Measurements from ENCODE around the gene PLIN1.
"Not testable (repeated sequence)": the region's sequence is repeated elsewhere in the genome, so short reads cannot be mapped to it uniquely, and the experiment has no call there.

Gene PLIN1, protein sequence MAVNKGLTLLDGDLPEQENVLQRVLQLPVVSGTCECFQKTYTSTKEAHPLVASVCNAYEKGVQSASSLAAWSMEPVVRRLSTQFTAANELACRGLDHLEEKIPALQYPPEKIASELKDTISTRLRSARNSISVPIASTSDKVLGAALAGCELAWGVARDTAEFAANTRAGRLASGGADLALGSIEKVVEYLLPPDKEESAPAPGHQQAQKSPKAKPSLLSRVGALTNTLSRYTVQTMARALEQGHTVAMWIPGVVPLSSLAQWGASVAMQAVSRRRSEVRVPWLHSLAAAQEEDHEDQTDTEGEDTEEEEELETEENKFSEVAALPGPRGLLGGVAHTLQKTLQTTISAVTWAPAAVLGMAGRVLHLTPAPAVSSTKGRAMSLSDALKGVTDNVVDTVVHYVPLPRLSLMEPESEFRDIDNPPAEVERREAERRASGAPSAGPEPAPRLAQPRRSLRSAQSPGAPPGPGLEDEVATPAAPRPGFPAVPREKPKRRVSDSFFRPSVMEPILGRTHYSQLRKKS

DNA sequence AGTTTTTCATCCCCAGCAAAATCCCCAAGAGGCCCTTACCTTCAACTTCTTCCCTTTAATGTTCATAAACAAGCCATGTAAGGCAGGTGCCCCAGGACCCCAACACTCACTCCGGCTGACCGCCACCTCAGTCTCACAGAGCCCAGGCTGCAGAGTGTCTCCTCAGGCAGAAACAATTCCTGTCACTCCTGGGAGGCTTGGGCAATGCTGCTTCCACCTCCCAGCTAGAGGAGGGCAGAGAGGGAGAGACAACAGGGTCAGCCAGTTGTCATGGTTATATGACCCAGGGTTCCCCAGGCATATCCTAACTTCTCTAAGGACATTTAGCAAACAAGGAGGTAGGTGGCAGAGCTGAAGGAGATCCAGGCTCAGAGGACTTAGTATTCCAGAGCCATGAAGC lies at the start of gene PLIN1:
Gene PLIN1 (minus strand): TSS at position 156 of the 400 bp plus-strand sequence. CDS start 1,878 bp downstream, outside the sequence.
- in situ Hi-C loops (cut with MboI; ENCODE audit: low sequenced_read_pairs), result no loop called here

DNA sequence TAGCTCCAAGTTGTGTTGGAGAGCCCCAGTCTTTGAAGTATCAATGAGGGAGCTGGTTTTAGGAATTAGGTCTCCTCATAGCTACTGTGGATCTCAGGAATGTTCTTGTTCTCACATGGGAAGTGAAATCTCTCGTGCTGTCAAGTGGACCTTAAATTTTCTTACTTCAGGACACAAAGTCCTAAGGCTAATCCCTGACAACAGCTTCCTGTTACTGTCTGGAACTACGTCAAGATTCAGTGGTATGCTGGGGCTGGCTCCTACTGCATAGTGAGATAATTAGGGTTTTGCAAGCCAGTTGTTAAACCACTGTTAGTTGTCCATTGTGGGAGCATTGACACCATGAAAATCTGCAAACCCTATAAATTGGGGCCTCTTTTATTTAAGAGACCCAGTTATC lies 49.1 kb upstream of the PLIN1 start:
- in situ Hi-C loops (cut with MboI; ENCODE audit: low sequenced_read_pairs), result no loop called here

DNA sequence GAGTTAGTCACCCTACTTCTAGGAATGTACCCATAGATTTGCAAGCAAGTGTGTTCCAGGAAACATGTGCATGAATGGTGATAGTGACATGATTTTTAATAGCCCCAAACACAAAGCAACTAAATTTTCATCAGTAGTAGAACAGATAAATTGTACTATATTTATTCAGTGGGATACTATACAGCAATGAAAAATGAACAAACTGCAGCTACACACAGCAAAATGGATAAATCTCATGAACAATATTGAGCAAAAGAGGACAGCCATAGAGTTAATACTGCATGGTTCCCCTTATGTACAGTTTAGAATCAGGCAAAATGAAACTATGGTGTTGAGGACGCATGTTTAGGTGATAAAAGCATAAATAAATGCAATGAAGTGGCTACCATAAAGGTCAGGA lies 45.9 kb upstream of the PLIN1 start:
- in situ Hi-C loops (cut with MboI; ENCODE audit: low sequenced_read_pairs), result no loop called here

DNA sequence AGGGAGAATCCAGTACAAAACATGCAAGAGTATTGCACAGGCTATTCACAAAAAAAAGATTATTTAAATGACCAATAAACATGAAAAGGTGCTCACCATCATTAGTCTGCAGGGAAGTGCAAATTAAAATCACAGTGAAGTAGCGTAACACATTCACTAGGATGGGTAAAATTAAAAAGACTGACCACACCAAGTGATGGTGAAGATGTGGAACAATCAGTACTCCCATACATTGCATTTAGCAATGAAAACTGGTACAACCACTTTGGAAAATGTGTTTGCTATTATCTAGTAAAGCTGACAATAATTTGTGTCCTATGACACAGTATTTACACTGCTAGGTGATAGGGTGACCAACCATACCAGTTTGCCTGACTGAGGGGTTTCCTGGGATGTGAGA lies 45.5 kb upstream of the PLIN1 start:
- in situ Hi-C loops (cut with MboI; ENCODE audit: low sequenced_read_pairs), result no loop called here

DNA sequence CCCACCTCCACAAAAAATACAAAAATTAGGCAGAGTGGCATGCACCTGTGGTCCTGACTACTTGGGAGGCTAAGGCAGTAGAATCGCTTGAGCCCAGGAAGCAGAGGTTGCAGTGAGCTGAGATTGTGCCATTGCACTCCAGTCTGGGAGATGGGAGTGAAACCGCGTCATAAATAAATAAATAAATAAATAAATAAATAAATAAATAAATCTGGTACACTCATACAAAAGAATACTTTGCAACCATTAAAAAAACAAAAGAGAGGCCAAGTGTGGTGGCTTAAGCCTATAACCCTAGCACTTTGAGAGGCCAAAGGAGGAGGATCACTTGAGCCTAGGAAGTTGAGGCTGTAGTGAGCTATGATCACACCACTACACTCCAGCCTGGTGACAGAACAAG lies 43.9 kb upstream of the PLIN1 start:
- in situ Hi-C loops (cut with MboI; ENCODE audit: low sequenced_read_pairs), result no loop called here

DNA sequence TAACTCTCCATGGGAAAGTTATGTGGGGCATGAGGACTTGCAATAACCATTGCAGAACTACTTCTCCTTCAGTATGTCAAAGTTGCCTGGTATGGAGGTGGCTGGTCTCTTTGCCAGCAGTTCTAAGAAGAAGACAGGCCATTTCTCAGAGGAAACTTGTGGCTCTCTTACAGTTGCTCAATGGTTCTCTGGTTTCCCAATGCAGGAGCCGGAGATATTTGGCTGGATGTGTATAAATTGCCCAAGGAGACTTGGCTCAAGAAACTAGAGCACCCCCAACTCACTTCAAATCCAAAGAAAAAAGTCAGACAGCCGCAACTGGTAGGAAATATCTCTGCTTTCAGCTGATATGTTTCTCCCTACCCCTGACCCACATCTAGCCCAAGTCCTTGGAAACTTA lies 35.6 kb upstream of the PLIN1 start:
- in situ Hi-C loops (cut with MboI; ENCODE audit: low sequenced_read_pairs), result no loop called here

DNA sequence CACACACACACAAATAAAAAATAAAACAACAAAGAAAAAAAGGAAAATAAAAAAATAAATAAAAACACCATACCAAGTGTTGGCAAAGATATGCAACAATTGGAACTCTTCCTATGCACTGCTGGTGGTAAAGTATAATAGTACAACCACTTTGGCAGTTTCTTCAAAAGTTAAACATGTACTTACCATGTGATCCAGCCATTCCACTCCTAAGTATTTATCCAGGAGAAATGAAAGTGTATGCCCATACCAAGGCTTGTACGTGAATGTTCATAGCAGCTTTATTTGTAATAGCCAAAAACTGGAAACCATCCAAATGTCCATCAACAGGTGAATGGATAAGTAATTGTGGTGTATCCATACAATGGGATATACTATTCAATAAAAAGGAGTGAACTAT lies 28.4 kb upstream of the PLIN1 start:
- in situ Hi-C loops (cut with MboI; ENCODE audit: low sequenced_read_pairs), result no loop called here

DNA sequence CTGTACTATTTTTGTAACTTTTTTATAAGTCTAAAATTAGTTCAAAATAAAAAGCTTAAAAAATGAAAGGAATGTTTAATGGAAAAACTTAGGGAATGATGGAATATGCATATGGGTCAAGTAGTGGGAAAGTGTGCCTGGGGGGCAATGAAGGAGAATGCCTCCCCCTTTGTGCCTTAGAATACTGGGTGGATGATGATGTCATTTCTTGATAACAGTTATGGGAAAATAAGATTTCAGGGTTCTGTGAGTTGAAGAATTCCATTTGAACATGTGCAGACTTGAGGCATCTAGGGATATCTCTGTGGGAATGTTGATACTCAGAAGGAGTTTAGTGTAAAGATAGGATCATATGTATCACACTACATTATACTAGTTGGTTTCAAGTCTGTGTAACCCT lies 25.2 kb upstream of the PLIN1 start:
- in situ Hi-C loops (cut with MboI; ENCODE audit: low sequenced_read_pairs), result no loop called here

DNA sequence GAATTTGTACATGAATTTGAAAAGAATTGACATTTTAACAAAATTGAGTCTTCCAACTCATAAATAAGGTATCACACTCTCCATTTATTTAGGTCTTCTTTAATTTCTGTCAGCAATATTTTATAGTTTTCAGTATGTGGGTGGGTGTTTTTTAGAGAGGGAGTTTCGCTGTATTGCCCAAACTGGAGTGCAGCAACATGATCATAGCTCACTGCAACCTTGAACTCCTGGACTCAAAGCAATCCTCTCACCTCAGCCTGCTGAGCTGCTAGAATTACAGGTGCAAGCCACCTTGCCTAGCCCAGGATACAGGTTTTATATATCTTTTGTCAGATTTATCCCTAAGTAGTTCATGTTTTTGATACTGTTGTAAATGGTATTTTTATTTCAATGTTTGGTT lies 16.0 kb upstream of the PLIN1 start:
- in situ Hi-C loops (cut with MboI; ENCODE audit: low sequenced_read_pairs), result no loop called here

DNA sequence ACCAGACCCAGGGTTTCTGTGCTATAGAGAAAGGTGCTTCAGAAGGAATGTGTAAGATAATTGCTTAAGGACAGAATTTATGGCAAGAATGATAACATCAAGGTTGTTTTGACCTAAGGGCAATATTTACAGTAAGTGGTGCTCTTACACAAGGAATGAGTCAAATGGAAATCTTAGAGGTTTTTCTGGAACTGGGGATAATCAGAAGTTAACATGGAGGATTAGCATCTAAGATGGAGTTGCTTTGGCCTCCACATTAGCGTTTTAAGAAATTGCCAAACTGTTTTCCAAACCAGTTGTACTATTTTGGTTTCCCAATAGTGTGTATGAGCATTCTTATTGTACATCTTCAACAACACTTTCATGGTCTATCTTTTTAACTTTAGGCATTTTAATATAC lies 14.5 kb upstream of the PLIN1 start:
- in situ Hi-C loops (cut with MboI; ENCODE audit: low sequenced_read_pairs), result no loop called here

DNA sequence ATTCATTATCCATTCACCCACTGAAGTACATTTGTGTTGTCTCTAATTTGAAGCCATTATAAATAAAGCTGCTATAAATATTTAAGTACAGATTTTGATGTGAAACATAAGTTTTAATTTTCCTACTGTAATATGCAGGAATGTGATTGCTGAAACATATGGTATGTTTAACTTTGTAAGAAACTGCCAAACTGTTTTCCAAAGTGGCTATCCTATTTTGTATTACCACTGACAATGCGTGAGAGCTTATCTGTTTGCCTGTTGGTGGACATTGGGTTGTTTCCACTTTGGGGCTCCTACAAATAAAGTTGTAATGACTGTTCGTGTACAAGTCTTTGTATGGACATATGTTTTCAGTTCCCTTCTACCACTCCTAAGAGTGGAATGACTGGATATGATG lies 13.9 kb upstream of the PLIN1 start:
- in situ Hi-C loops (cut with MboI; ENCODE audit: low sequenced_read_pairs), result no loop called here

DNA sequence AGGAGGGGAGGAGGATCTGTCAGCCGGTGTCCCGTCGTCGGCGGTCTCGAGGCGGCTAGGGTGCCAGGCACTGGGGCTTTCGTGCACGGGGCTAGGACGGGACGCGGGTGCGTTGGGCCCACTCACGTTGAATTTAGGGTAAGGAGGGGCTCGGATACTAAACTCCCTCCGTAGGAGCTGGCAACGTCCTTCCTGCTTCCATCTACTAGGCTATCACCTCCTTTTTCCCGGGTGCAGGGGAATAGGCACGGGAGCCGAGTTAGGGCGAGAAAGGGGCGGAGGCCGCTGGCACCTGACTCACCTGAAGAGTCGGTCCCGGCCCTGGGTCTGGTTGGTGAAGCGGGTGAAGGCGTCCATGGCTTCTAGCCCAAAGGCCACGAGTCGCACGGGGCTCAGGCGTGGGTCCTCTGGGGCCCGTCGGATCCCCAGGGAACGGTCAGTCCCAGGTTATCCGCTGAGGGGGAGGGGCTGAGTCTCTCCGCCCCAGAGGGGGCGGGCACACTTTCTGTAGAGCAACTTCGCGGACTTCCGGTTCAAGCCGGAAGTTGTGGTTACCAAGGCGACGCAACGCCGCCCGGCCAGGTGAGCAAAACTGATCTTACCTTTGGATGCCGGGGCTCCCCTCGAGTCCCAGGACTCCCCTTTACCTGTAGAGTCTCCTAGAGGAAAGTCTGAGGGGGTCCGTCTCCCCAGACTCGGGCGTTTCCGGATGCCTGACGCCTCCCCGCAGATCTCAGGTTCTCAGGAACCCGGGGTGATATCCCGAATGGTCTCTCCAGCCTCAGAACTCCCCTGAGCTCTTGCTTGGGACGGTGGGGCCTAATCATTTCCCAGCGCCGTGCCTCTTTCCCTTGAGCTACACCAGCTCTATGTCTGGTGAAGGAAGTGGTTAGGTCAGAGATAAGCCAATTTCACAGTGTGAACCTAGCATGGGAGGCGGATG lies 11.4 kb upstream of the PLIN1 start, which contains the start of the genes PEX11A and WDR93:
Gene PEX11A (minus strand): TSS at position 479 of the 943 bp plus-strand sequence. CDS start 122 bp downstream, at position 357.
Gene WDR93 (plus strand): TSS at position 536 of the 943 bp plus-strand sequence. CDS start 10,936 bp downstream, outside the sequence.
- in situ Hi-C loops (cut with MboI; ENCODE audit: low sequenced_read_pairs), result no loop called here

DNA sequence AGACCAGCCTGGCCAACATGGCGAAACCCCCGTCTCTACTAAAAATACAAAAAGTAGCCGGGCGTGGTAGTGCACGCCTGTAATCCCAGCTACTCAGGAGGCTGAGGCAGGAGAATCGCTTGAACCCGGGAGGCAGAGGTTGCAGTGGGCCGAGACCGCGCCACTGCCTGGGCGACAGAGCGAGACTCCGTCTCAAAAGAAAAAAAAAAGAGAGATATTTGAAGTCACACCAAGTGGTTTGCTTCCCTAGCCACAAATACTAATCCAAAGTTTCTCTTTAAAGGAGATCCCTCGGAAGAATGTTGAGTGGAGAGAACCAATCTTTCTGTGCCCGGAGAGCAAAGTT lies 10.7 kb upstream of the PLIN1 start:
- in situ Hi-C loops (cut with MboI; ENCODE audit: low sequenced_read_pairs), result not testable (repeated sequence)

DNA sequence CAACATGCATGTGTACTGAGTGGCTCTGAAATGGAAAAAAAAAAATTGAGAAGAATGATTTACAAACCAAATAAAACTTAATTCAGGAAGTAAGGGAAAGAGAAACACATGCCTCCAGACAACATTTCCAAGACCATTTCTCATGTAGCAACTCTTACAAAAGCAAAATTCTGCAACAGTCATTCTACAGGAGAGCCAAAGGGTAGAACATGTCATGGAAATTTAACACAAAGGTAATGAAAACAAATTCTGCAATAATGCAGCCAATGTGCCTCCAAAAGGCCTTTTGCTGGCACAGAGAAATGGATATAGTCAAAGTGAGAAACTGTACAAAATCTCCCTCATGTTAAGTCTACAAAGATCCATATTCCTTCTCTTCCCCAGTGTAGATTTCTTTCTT lies 7.4 kb upstream of the PLIN1 start:
- in situ Hi-C loops (cut with MboI; ENCODE audit: low sequenced_read_pairs), result no loop called here

DNA sequence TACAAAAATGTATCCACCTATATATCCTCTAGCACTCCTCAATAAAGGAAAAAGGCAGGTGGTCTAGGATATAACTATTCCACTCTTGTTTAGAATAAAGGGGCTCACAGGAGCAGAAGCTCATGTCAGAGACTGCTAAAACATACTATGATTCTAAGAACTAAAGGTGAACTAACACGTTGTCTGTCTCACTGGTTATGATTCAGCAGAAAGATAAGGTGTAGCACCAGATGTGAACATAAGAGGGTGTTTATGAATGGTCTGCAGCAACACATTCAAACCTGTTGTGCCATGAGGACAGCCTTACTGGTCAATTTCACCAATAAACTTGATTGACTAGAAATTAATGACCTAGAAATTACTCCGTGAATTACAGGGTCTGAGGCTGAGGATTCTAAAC lies 6.8 kb upstream of the PLIN1 start:
- in situ Hi-C loops (cut with MboI; ENCODE audit: low sequenced_read_pairs), result no loop called here

DNA sequence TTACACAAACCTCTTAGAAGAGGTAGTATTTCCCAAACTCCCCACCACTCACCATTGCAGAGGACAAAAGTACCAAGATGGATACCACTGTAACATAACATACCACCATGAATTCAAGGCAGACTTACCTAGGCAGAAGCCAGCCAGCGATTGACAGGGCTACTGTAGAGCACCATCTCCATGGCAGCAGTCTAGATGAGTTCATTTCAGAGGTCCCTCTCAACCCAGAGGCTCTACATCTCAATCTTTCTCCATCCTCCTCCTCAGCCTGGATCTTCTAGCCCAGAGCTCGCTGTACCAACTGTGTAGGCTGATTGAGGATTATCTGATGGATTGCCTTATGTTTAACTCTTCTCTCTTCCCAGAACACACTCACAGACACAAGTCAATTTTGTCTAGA lies 2.0 kb upstream of the PLIN1 start:
- in situ Hi-C loops (cut with MboI; ENCODE audit: low sequenced_read_pairs), result no loop called here

DNA sequence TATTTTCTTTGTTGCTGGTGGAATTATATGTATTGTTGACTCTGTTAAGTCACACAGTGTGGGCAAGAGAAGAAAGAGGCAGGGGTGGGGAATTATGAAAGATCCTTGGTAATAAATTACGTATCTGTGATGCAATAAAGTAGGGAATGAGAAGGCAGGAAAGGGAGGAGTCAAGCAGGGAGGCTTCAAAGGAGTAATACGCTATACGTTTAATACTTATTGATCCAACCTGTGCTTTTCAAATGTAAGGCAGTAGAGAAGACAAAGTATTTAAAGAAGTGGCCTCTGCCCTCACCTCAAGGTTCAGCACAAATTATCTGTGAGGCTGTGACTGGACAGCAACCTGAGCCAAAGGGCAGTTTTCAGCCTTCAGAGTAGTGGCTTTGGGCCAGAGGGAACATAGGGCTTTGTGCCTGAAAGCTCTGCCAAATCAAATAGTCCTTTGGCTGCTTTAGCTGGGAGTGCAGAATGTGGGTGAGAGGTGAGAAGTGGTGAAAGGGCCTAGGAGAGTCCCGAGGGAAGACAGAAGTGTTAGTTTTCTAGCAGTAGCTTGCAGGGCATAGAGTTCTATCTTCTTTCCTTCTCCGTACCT lies 1.2 kb upstream of the PLIN1 start:
- in situ Hi-C loops (cut with MboI; ENCODE audit: low sequenced_read_pairs), result no loop called here

DNA sequence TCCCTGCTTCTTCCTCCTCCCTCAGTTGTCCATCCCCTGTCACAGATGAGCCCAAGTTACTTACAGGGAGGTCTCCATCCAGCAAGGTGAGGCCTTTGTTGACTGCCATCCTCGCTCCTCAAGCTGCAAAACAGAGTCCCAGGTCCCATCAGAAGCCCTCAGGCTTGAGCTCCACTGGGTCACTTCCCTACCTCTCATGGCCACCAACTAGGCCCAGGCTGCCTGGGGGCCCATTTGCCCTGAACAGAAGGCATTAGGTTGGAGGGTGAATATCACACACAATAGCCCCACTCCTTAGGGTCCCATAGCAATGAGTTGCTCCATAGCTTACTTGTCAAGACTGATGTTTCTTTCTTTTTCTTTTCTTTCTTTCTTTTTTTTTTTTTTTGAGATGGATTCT lies 1.8 kb downstream of the PLIN1 start:
- in situ Hi-C loops (cut with MboI; ENCODE audit: low sequenced_read_pairs), result no loop called here

DNA sequence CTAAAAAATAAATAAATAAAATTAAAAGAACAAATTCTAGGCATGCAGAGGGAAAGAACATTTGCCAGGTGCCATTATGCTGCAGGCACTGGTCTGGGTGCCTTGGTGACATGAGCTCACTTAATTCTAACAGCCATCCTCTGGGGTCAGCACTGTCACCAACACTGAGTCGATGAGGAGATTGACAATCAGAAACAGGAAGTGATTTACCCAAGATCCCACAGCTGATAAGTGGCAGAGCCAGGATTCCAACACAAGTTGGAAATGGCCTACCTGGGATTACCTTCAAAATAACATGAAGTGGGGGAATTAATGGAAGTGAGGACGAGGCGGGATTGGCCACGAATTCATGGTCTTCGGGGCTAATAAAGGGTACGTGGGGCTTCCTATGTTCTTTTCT lies 3.6 kb downstream of the PLIN1 start:
- in situ Hi-C loops (cut with MboI; ENCODE audit: low sequenced_read_pairs), result no loop called here

DNA sequence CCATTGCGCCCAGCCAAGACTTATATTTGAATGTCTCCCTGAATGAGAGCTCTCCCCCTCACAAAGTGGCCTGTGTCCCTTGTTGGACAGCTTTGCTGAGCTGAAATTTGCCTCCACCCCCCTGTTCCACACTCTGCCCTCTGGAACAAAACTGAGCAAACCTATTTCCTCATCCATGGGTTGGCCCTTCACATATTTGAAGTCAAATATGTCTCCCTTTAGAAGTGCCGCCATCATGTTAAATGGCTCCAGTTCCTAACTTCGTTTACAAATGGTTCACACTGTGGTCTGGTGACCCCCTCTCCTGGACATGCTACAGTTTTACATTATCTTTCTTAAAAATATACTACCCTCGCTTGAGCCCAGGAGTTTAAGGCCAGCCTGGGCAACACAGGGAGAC lies 4.6 kb downstream of the PLIN1 start:
- in situ Hi-C loops (cut with MboI; ENCODE audit: low sequenced_read_pairs), result no loop called here

DNA sequence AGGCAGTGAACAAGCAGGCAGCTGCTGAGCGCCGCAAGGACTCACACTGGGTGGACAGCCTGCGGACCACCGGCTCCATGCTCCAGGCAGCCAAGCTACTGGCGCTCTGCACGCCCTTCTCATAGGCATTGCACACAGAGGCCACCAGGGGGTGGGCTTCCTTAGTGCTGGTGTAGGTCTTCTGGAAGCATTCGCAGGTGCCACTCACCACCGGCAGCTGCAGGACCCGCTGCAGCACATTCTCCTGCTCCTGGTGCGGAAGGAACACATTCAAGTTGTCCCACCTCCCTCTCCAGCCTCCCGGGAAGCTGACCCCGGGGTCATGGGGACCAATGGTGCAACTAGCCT lies 6.0 kb downstream of the PLIN1 start:
- in situ Hi-C loops (cut with MboI; ENCODE audit: low sequenced_read_pairs), result no loop called here
